Loucy (cell line): ENCODE results near the gene IVNS1ABP.

ENCODE experiments used
- CTCF ChIP-seq: fragments of 200-600 bp; sonication (generic); conservative IDR thresholded peaks from 2 replicates; pipeline ENCODE4 v1.5.1; 2014; ENCODE audit warnings: mild to moderate bottlenecking, antibody characterized with exemption, low read length
- EZH2phosphoT487 ChIP-seq: fragments of 200-600 bp; IDR thresholded peaks from 2 replicates; pipeline ENCODE4 v1.6.1; 2018; ENCODE audit warnings: antibody characterized with exemption, mild to moderate bottlenecking, moderate library complexity, borderline replicate concordance

GRCh38 chr1:185284533-185285276 is 32.3 kb downstream of the IVNS1ABP start:
- TF ChIP-seq CTCF (no peak), EZH2phosphoT487 (no peak)
